Activated T-cell treated with anti-CD3 and anti-CD28 coated beads, Interleukin-2, amount 50 U/mL, for 48 hours (primary cell): ENCODE data around the gene MVP.
"Not testable (repeated sequence)": the region's sequence is repeated elsewhere in the genome, so short reads cannot be mapped to it uniquely, and the experiment has no call there.

Experiments used
- DNase-seq, 2 experiments: peaks; one replicate each; pipeline ENCODE4 v3.0.0-alpha.2; 2020

MVP gene

DNA sequence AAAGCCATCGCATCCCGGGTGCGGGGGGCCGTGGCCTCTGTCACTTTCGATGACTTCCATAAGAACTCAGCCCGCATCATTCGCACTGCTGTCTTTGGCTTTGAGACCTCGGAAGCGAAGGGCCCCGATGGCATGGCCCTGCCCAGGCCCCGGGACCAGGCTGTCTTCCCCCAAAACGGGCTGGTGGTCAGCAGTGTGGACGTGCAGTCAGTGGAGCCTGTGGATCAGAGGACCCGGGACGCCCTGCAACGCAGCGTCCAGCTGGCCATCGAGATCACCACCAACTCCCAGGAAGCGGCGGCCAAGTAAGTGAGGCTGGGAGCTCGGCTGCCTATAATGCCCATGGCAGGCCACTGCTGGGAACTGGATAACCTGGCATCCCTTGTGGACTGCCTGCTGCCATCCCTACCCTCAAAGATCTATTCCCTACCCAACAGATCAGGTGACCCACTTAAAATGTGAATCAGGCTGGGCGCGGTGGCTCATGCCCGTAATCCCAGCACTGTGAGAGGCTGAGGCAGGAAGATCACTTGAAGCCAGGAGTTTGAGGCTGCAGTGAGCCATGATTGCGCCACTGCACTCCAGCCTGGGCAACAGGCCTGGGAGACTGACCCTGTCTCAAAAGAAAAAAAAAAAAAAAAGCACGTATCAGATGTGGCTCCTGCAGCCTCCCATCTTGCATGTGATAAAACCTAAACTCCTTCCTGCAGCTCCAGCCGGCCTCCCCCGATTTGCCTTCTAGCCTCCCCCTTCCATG, 24.5 kb downstream of the MVP start:
- DNase-seq, result no peak

DNA sequence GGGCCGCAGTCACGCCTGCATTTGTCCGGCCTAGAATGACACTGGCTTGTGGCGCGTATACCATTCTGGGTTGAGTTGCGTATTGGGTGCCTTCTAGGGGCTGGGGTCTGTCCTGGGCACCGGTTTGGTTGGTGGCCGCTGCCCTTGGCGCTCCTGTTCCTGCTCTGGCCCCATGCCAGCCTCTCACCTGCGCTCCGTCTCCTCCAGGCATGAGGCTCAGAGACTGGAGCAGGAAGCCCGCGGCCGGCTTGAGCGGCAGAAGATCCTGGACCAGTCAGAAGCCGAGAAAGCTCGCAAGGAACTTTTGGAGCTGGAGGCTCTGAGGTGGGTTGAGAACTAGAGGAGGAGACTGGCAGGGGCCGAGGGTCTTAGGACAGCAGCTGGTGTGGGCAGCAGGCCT, 25.4 kb downstream of the MVP start:
- no peak for DNase-seq

DNA sequence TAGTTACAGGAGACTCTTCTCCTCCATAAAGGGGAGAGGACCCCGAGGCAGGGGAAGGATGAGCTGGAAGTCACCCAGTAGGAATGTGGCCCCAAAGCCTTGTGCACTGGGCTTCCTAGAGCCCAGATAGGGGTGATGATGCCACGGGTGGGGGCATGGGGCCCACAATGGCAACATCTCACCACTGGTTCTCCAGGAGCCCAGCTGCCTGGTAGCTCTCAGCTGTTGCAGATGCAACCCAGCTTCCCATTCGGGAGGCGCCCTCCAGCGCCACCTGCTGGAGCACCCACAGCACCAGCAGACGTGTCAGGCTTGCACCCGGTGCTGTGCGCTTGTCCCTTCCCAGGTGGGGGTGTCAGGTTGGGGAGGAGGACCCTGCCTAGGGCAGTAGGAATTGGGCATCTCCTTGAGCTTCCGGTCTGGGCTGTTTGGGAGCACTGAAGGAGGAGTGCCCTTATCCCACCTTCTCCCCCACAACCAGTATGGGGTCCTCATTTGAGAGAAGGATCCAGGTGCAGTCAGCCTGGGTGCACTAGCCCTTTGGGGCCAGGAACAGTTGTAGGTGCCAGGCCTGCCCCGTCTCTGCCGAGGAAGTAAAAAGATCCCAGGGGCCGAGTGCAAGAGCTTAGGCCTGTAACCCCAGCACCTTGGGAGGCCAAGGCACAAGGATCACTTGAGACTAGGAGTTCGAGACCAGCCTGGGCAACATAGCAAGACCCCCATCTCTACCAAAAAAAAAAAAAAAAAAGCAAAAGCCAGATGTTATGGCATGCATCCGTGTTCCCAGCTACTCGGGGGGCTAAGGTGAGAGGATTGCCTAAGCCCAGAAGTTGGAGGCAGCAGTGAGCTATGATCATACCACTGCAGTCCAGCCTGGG, 28.4 kb downstream of the MVP start:
- DNase-seq, result peak; percentile 86 to 89

DNA sequence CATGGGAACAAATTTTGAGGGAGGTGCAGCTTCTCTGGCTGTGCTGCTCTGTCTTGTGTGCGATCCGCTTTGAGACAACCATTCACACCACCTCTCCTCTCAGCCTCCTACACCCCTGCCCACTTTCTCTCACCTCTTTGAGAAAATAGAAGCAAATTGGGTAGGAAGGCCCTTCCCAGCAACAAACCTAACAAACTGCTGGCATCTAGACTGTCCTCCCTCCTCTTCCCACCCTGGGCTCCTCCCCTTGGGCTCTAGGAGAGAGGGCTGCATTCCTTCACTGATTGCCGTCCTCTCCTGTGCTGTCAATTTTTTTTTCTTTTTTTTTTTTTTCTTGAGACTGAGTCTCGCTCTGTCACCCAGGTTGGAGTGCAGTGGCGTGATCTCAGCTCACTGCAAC, 29.2 kb downstream of the MVP start:
- DNase-seq, result no peak

DNA sequence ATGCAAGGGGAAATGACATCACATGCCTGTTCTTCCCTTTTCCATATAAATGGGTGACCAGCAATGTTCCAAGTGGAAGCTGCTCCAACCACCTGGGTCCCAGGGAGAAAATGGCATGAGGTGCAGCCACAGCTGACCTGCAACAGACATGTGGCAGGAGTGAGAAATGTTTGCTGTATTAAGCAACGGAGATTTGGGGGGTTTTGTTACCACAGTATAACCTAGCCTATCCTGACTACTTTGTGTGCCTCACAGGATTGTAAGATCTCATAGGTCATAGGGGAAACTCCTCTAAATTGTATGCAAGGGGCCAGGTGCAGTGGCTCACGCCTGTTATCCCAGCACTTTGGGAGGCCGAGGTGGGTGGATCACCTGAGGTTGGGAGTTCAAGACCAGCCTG, 30.7 kb downstream of the MVP start:
- DNase-seq, result no peak

DNA sequence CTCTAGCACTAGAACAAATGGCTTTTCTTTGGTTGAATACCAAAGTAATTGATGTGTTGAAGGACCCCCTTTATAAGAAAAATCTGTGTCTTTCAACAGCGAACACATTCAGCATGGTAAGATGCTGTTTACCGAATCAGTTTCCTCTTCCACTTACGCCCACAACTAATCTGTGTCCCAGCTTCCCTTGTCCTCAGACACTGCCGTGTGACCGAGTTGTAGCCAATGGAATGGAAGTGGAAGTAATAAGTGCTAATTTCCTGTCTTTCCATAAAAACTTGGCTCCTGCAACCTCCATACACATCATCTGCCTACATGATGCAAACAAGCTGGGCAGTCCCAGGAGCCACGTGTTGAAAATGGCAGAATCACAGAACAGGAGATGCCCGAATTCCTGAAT, 32.4 kb downstream of the MVP start:
- DNase-seq, result no peak

DNA sequence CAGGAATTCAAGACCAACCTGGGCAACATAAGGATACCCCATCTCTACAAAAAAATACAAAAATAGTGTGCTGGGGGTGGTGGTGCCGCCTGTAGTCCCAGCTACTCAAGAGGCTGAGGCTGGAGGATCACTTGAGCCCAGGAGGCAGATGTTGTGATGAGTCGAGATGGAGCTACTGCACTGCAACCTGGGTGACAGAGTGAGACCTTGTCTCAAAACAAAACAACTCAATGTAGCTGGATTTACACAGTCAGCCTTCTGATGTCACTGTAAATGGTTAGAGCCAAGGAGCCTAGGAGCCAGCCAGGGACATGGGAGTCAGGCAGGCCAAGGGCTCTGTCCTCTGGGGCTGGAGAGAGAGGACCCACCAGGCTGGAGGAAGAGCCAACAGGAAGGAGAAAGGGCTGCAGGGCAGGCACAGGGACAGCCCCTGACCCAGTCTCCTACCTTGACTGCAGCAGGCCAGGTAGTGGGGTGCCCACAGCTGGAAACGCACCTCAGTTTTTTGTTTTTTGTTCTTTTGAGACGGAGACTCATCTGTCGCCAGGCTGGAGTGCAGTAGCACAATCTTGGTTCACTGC, 34.3 kb downstream of the MVP start:
- no peak for DNase-seq

DNA sequence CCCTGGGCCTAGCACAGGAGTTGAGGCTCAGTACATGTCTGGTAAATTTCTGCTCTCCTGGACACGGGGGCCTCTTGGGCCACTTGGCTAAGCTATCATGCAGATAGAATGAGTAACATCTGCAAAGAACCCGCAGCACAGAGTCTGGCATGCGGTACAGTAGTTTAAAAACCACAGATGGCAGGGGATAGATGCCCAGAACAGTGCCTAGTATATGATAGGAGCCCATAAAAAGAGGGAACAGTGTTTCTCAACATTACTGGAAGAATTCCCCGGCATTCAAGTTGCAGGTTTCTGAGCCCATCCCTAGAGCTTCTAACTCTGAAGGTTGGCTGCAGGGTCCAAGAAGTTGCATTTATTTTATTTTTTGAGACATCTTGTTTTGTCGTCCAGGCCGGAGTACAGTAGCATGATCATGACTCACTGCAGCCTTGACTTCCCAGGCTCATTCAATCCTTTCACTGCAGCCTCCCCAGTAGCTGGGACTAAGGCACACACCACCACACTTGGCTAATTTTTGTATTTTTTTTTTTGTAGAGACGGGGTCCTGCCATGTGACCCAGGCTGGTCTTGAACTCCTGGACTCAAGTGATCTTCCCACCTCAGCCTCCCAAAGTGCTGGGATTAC, 37.0 kb downstream of the MVP start:
- no peak for DNase-seq

DNA sequence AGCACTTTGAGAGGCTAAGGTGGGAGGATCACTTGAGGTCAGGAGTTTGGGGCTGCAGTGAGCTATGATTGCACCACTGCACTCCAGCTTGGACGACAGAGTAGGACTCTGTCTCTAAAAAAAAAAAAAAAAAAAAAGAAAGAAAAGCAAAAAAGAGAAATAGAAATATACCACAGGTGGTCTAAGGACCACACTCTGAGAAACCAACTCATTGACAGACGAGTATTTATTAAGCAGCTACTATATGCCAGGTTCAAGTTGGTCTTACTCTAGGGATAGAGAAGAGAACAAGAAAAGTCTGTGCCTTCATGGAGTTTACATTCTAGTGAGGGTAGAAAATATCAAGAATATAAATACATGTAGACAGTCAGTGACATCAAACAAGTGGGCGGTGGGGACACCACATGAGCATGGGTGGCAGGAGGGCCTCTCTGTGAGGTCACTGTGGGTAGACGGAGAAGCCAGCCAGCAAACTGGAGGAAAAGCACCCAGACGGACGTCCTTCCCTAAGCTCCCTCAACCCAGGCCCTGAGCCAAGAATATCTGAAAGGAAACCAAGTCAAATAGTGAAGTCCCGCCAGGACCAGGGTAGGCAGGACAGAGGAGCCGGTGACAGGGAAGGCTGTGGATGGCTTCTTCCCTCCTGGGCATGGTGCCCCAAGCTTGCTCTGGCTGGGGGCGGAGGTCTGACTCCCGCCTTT, 38.0 kb downstream of the MVP start:
- DNase-seq, result no peak

DNA sequence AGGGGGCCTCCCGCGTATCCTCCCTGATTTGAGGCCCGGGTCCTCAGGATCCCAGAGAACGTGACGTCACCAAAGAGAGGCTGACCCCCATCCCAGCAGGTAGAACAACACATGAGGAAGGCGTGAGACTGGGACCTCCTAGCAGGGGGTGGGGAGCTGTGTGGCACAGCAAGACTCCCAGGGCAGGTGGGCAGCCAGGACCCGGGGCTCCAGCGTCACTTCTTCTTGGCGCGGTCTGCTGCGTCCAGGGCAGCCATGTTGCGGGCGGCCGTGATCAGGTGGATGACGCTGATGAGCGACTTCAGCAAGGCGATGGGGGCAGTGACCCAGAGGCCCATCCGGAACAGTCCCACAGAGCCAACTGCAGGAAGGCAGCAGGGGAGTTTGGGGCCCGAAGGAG, 38.7 kb downstream of the MVP start:
- no peak for DNase-seq

DNA sequence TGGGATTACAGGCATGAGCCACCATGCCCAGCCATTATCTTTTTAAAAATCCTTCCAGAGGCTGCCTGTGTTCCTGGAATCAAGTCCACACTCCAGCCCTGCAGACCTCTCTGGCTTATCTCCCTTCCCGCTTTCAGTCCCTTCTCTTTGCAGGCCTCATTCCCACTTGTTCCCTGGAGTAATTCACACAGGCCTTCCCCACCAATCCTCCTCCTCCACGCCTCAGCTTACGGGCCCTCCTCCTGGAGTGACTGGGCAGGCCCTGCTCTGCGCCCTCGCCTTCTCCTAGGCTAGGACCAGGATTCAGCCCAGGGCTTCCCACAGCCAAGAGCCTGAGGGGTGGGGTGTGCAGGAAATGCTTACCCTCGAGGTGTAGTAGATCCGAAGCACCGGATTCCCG, 40.0 kb downstream of the MVP start:
- no peak for DNase-seq

DNA sequence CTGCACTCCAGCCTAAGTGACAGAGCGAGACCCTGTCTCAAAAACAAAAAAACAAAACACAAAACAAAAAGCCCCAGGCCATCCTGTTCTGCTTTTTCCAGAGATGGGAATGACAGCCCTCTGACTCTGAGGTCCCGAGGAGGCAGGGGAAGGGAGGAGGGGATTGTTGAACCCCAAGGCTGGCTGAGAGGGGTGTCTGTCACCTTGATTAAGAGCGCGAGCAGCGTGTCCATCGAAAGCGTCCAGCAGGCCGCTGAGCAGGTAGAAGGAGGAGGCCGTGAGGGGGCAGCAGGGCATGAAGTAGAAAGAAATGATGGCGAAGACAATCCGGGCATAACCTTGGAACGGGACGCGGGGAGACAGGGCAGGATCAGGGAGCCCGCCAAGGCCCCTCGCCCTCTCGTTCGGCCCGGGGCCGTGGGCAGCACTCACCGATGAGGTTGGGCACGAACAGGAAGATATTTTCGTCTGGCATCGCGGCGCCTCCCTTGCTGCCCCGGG, 42.2 kb downstream of the MVP start:
- peak in 1 of 2 experiments; percentile 29 for DNase-seq

DNA sequence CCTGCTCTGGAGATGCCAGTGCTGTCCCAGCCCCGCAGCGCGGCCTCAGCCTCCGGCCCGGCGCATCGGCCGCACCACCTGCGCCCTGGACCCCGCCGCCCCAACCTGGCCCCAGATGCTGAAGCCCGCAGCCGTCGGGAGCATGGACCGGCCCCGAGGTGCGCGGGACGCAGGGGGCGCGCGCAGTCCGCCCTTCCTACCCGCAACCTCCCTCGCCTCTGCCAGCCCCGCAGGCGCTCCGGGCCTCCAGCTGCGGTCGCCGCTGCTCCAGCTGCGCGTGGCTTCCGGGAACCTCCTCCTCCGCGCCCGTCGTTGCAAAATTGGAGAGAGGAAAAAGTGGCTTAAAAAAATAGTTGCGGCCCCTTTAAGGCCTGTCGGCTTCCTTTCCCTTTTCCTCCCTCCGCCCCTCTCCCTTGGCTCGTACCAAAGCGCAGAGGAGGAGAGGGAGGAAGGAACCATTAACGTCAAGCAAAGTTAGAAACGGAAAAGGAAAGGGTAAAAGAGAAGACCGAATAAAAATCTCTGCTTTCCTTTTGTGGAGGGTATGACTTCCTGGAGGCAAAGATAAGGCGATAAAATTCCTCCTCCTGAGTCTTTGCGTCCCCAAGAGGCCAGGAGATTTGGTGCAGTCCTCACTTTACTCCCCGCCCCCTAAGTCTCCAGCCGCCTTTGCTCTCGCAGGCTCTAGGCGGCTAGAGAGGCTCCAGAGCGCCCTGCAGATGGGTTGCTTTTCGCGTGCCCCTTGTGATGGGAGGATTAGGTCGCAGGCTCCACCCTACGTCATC, 42.8 kb downstream of the MVP start, which contains the start of gene CDIPT:
Gene CDIPT, minus strand, starts transcription at position 343 of the 785 bp plus-strand sequence. CDS start 369 bp downstream, outside the sequence.
- DNase-seq, result peak; percentile 95 to 97

DNA sequence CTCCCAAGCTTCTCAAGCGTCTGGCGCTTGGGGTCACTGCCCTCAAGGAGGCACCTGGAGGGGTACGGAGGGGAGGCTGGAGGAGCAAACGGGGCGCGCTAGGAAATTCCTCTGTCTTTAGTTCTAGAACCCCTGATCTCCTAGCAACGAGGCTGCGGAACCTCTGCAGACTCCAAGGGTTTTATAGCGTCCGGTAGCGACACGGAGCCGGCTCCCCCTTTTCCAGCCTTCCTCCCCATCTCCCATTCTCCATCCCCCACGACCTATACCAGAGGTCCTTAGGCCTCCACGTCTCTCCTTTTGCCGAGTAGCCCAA, 43.4 kb downstream of the MVP start:
- no peak for DNase-seq

DNA sequence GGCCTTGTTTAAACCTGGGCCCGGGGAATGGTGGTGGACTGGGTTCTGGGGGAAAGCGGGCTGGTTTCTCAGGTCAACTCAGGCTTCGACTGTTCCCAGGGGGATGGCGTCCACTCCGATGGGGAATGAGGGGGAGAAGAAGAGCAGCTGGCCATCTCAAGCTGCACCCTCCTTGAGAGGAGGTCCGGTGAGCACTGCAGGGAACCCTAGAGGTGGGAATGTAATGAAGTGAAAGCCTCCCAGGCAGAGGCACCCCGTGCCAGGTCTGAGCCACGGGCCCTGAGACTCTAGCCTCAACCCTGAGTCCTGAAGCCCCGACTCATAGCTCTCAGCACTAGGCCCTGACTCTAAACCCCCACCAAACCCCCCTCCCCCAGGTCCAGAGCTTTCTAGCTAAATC, 43.9 kb downstream of the MVP start:
- DNase-seq, result no peak

DNA sequence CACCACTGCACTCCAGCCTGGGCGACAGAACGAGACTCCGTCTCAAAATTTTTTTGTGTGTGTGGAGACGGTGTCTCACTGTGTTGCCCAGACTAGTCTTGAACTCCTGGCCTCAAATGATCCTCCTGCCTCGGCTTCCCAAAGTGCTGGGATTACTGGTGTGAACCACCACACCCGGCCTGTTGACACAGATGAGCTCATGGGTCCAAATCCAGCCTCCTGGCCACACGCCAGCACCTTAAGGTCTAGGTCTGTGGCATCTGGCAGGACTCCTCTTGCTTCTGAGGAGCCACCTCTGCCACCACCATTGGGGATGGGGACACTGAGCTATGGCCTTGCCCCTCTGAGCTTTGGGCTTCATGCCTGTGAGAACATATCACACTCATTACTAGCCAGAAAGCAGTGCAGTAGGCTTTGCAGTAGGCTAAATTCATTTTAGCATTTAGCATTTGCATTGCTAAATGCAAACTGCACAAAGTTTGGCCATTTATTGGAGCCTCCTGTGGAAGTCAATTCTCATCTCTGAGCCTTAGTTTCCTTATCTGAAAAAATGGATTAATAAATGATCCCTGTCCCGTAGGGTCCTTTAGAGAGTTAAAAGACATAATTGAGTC, 48.2 kb downstream of the MVP start:
- no peak for DNase-seq

DNA sequence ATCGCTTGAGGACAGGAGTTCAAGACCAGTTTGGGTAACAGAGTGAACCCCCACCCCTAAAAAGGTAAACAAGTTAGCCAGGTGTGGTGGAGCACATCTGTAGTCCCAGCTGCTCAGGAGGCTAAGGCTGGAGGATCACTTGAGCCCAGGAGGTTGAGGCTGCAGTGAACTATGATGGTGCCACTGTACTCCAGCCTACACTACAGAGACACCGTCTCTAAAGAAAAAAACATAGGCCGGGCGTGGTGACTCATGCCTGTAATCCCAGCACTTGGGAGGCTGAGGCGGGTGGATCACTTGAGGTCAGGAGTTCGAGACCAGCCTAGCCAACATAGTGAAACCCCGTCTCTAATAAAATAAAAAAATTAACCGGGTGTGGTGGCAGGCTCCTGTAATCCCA, 48.8 kb downstream of the MVP start:
- DNase-seq, result not testable (repeated sequence)

DNA sequence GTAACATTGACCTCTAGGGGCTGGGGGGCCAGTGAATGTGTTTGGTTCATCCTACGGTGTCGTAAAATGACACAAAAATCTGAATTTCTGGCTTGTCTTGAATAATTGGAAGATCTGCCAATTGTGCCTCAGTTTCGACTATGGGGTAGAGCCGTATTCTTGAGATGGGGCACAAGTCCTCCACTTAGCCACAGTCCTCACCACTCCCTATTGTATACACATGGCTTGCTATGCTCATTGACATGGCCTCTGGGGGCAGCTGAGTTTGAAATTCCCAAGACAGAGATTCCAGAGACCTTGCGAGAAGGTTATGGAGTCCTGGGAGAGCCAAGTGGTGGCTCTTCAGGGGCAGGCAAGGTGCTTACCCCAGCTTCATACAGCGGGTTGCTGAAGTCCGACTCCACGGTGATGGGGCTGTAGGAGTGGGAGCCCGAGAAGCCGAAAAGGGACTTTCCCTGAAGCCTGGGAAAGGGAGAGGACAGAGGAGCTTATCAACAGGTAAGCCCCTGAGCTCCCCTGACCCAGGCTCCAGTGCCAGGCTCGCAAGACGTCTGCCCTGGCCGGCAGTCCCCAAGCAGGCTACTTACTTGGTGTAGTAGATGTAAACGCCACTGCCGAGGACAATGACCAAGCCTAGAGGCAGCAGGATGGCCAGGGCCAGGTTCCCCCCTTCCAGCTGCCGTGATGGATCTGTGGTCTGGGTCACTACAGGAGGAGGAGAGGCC, 51.7 kb downstream of the MVP start:
- no peak for DNase-seq

DNA sequence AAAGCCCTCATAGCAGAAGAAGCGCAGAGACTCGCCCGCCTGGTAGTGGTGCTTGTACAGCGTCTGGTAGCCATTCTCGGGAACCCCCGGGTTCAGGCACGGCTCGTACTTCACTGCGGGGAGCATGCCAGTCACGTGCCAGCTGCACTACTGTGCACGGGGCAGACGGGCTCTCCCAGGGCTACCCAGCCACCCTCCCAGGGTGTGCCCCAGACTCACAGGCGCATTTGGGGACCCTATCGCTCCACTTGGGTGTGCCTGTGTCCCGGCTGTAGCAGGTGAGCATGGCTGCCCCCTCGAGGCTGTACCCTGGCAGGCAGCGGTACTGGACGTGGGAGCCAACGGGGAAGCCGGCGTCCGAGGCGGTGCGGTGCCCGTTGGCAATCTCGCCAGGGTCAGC, 53.1 kb downstream of the MVP start:
- DNase-seq, result no peak

DNA sequence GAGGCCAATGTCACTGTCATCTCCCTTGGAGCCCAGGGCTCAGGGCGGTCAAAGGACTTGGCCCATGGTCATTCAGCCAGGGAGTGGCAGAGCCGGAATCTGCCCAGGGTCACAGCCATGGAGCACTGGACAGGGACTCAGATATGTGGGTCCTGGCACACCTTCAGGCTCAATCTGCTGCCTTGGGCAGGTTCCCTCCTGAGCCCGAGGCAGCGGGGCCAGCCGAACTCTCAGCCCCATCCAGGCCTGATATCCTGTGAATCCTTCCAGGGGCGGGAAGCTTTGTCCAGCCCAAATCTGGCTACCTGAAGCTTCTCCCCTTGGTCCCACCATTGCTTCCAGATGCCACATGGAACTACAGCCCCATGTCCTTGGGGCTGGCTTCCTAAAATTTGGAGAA, 54.9 kb downstream of the MVP start:
- DNase-seq, result no peak

DNA sequence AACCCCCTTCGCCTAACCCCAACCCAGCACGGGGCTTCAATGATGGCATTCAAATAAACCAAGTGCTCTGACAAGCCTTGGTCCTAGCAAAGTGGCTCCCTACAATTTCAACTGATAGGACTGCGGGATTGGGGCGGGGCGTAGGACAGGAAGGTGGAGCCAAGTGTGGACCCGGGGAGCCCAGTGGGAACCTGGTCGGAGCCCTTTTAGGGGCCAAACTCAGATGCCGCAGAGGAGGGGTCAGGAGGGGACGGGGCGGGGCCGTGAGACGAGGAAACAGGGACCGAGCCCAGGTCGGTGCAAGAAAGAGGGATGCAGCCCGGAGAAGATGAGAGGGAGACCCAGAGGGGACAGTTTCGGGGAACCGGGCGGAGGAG, 55.9 kb downstream of the MVP start:
- peak; percentile 29 to 32 for DNase-seq
